Aorta (tissue), 5 donors: ENCODE data around the gene UGT1A8. TPM values are rescaled to one million over a fixed set of nuclear protein-coding genes. Genes with fewer than 3 reads are reported as not detected.
"Not testable (repeated sequence)": the region's sequence is repeated elsewhere in the genome, so short reads cannot be mapped to it uniquely, and the experiment has no call there.

Experiments
- ATAC-seq: fragments of 200-7000 bp; cut with Tn5 transposase; one replicate; pipeline ENCODE4 v1.9.1; 2022; ENCODE audit warnings: moderate library complexity; ENCODE audit not compliant: low FRiP score
- DNase-seq, 2 donors: peaks; one replicate each; pipeline ENCODE4 v3.0.0-alpha.2; 2020
- H3K27ac ChIP-seq, 2 donors: one replicate each; pipeline ENCODE4 v1.5.1; 2013; ENCODE audit warnings: low read length in 2 of 2, mild to moderate bottlenecking in 2 of 2, moderate library complexity in 2 of 2, control low read depth in 1 of 2, inconsistent platforms in 1 of 2, low read depth in 1 of 2
- H3K27me3 ChIP-seq, 2 donors: one replicate each; pipeline ENCODE4 v1.6.1; 2013; ENCODE audit warnings: control low read depth in 1 of 2, low read length in 1 of 2, mild to moderate bottlenecking in 1 of 2, moderate library complexity in 1 of 2; ENCODE audit not compliant: insufficient read depth in 2 of 2, control insufficient read depth in 1 of 2
- H3K36me3 ChIP-seq, 2 donors: one replicate each; pipeline ENCODE4 v1.6.1; 2013; ENCODE audit warnings: control low read depth in 1 of 2, low read length in 1 of 2, mild to moderate bottlenecking in 1 of 2; ENCODE audit not compliant: insufficient read depth in 2 of 2, control insufficient read depth in 1 of 2
- H3K4me1 ChIP-seq, 2 donors: one replicate each; pipeline ENCODE4 v1.6.1; 2013; ENCODE audit warnings: low read length in 2 of 2, control low read depth in 1 of 2, mild to moderate bottlenecking in 1 of 2, moderate library complexity in 1 of 2; ENCODE audit not compliant: insufficient read depth in 2 of 2, control insufficient read depth in 1 of 2
- H3K4me3 ChIP-seq, 2 donors: one replicate each; pipeline ENCODE4 v1.5.1; 2013; ENCODE audit warnings: low read length in 2 of 2, control low read depth in 1 of 2, mild to moderate bottlenecking in 1 of 2
- H3K9me3 ChIP-seq: one replicate; pipeline ENCODE4 v1.6.1; 2013; ENCODE audit warnings: mild to moderate bottlenecking, low read length; ENCODE audit not compliant: control insufficient read depth
- WGBS, 2 donors: extraction: QIAGEN DNeasy Blood & Tissue Kit; methylation state at CpG; one replicate each; pipeline ENCODE4 v1.1.7; 2013; 5-methylcytosine and 5-hydroxymethylcytosine counted together
- intact Hi-C, 2 donors: fragments of 100-400 bp; cut with DNase I; formaldehyde crosslinking; loops; one replicate each; pipeline versions ENCODE4 v1.14.2 to v1.15.0; 2022
- polyA plus RNA-seq, 2 donors: library from polyadenylated mRNA; stranded (reverse); fragments of 200-250 nt; gene quantifications; one replicate each; pipeline ENCODE4 v1.2.3, GENCODE V29; 2013
- total RNA-seq, 2 donors: library from RNA; stranded (reverse); fragmentation: NEBNext Ultra II Directional; extraction: Animal tissue kit (Norgen Biotek cat#: 25700); gene quantifications; one replicate each; pipeline ENCODE4 v1.2.1, GENCODE V29; 2021
- donor health status: healthy with polysubstance abuse.
- donor health status: Bipolar disorder and iron deficiency.
- donor health status: DM: no; HTN: no; CAD: no.
- donor health status: DM: no; HTN: no; CAD: no.
- donor health status: DM: yes; HTN: yes; CAD: no.

Gene UGT1A8
- total and polyA plus RNA-seq, 4 donors, result 1.0 TPM; not detected in 3

- Histone ChIP-seq H3K9me3 (no peaks in the 10 kb centered on the region), H3K36me3 (no peaks in the 10 kb centered on the region), H3K27ac (no peak overlapping the region), H3K4me1 (no peaks in the 10 kb centered on the region), H3K27me3 (no peaks in the 10 kb centered on the region), H3K4me3 (no peak overlapping the region)
- DNase-seq (no peak), ATAC-seq (no peak)
- 82 to 93% methylated on average over 2 of the region's 2 CpGs for WGBS, 2 donors
- intact Hi-C loops, result no loop called here
Observed at GRCh38 chr2:233651430-233651829, 34.0 kb downstream of the UGT1A8 start.

GRCh38 chr2:233654501-233654900, 37.1 kb downstream of the UGT1A8 start:
- ATAC-seq, result no peak
- DNase-seq, result no peak
- H3K27me3 ChIP-seq, result no peaks in the 10 kb centered on the region
- intact Hi-C loops, result no loop called here
- H3K4me1 ChIP-seq, result no peaks in the 10 kb centered on the region
- no peaks in the 10 kb centered on the region for H3K36me3 ChIP-seq
- 67 to 70% methylated on average over 6 of the region's 6 CpGs for WGBS, 2 donors
- no peaks in the 10 kb centered on the region for H3K9me3 ChIP-seq
- H3K27ac ChIP-seq, result no peak overlapping the region
- no peak overlapping the region for H3K4me3 ChIP-seq

GRCh38 chr2:233655043-233655442, 37.6 kb downstream of the UGT1A8 start:
- no peak for ATAC-seq
- intact Hi-C loops, result no loop called here
- Histone ChIP-seq H3K4me3 (no peak overlapping the region), H3K27ac (no peak overlapping the region), H3K27me3 (no peaks in the 10 kb centered on the region), H3K36me3 (no peaks in the 10 kb centered on the region), H3K4me1 (no peaks in the 10 kb centered on the region), H3K9me3 (no peaks in the 10 kb centered on the region)
- no peak for DNase-seq
- 46 to 59% methylated on average over 1 of the region's 1 CpG for WGBS, 2 donors

- H3K9me3 ChIP-seq, H3K27me3 ChIP-seq, DNase-seq, H3K4me3 ChIP-seq, intact Hi-C loops, H3K4me1 ChIP-seq, ATAC-seq, H3K36me3 ChIP-seq, H3K27ac ChIP-seq: not testable (repeated sequence)
- 93 to 96% methylated on average over 3 of the region's 3 CpGs for WGBS, 2 donors
Observed at GRCh38 chr2:233655943-233656342, 38.5 kb downstream of the UGT1A8 start.

- 85 to 89% methylated on average over 10 of the region's 10 CpGs for WGBS, 2 donors
- H3K9me3 ChIP-seq, result no peaks in the 10 kb centered on the region
- DNase-seq (no peak), ATAC-seq (no peak)
- H3K4me3 ChIP-seq, result no peak overlapping the region
- intact Hi-C loops, result no loop called here
- H3K36me3 ChIP-seq, result no peaks in the 10 kb centered on the region
- no peaks in the 10 kb centered on the region for H3K27me3 ChIP-seq
- no peak overlapping the region for H3K27ac ChIP-seq
- no peaks in the 10 kb centered on the region for H3K4me1 ChIP-seq
Observed at GRCh38 chr2:233656443-233656842, 39.0 kb downstream of the UGT1A8 start.

- ATAC-seq (no peak), DNase-seq (no peak)
- Histone ChIP-seq H3K4me3 (no peak overlapping the region), H3K27ac (no peak overlapping the region), H3K9me3 (peaks cover 2% of the 10 kb centered on the region), H3K27me3 (no peaks in the 10 kb centered on the region), H3K4me1 (no peaks in the 10 kb centered on the region), H3K36me3 (no peaks in the 10 kb centered on the region)
- intact Hi-C loops, result no loop called here
Observed at GRCh38 chr2:233658610-233659009, 41.2 kb downstream of the UGT1A8 start.

GRCh38 chr2:233663911-233664310, 46.5 kb downstream of the UGT1A8 start:
- H3K9me3 ChIP-seq, result peaks cover 2% of the 10 kb centered on the region
- no peak overlapping the region for H3K4me3 ChIP-seq
- intact Hi-C loops, result no loop called here
- H3K27me3 ChIP-seq, result no peaks in the 10 kb centered on the region
- WGBS, 2 donors, result 29 to 37% methylated on average over 1 of the region's 1 CpG
- H3K4me1 ChIP-seq, result no peaks in the 10 kb centered on the region
- H3K27ac ChIP-seq, result no peak overlapping the region
- DNase-seq (no peak), ATAC-seq (no peak)
- no peaks in the 10 kb centered on the region for H3K36me3 ChIP-seq

- 82 to 85% methylated on average over 4 of the region's 4 CpGs for WGBS, 2 donors
- Histone ChIP-seq H3K9me3 (no peaks in the 10 kb centered on the region), H3K27me3 (no peaks in the 10 kb centered on the region), H3K36me3 (no peaks in the 10 kb centered on the region), H3K4me1 (no peaks in the 10 kb centered on the region), H3K4me3 (no peak overlapping the region), H3K27ac (no peak overlapping the region)
- ATAC-seq, result no peak
- DNase-seq, result no peak
- intact Hi-C loops, result no loop called here
Observed at GRCh38 chr2:233668605-233669260, 51.3 kb downstream of the UGT1A8 start.

GRCh38 chr2:233671290-233672161, 54.1 kb downstream of the UGT1A8 start, which contains the start of gene UGT1A9:
Gene UGT1A9 (plus strand): TSS chr2:233671898. CDS start chr2:233671935, 37 bp downstream.
- no peaks in the 10 kb centered on the region for H3K9me3 ChIP-seq
- intact Hi-C loops, result no loop called here
- H3K4me3 ChIP-seq, result no peak within 1 kb of the TSS
- no peaks in the 10 kb centered on the region for H3K27me3 ChIP-seq
- no peak for ATAC-seq
- no peak for DNase-seq
- 77 to 81% methylated on average over 5 of the region's 5 CpGs for WGBS, 2 donors
- H3K4me1 ChIP-seq, result no peaks in the 10 kb centered on the region
- H3K27ac ChIP-seq, result no peak within 1 kb of the TSS
- H3K36me3 ChIP-seq, result no peaks in the 10 kb centered on the region
